Measurements from ENCODE around the gene CLP1.

DNA sequence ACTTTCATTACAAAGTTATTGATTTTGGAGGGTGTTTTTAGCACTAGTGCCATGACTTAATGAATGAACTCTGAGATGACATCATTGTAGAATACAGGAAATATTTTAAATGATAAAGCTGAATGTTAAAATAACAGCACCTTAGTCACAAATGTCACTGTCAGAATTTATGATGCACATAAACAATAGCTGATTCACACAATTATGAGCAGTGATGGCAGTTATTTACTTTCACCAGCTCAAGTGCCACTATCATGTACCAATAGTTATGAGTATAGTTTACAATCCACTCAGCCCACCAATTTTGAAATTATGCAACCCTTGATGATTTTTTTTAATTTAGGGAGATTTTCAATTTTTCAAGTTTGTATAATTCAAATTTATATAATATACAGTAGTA is 37.1 kb upstream of the CLP1 start:
- TF ChIP-seq, protein P1, sequence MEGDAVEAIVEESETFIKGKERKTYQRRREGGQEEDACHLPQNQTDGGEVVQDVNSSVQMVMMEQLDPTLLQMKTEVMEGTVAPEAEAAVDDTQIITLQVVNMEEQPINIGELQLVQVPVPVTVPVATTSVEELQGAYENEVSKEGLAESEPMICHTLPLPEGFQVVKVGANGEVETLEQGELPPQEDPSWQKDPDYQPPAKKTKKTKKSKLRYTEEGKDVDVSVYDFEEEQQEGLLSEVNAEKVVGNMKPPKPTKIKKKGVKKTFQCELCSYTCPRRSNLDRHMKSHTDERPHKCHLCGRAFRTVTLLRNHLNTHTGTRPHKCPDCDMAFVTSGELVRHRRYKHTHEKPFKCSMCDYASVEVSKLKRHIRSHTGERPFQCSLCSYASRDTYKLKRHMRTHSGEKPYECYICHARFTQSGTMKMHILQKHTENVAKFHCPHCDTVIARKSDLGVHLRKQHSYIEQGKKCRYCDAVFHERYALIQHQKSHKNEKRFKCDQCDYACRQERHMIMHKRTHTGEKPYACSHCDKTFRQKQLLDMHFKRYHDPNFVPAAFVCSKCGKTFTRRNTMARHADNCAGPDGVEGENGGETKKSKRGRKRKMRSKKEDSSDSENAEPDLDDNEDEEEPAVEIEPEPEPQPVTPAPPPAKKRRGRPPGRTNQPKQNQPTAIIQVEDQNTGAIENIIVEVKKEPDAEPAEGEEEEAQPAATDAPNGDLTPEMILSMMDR (IDR thresholded peaks at IDR 0.05): no peak
- TF ChIP-seq POLR2A (IDR thresholded peaks at IDR 0.05): no peak
